Endothelial cell of umbilical vein (primary cell): Measurements from ENCODE around the gene LRRC56.

Source experiments
- CTCF ChIP-seq, 2 donors: IDR thresholded peaks; 1 replicate in 1 of 2; 2 replicates in 1 of 2; pipeline ENCODE4 v1.5.1; 2011; ENCODE audit warnings: low read length in 2 of 2, mild to moderate bottlenecking in 2 of 2, moderate library complexity in 2 of 2, control low read depth in 1 of 2, inconsistent platforms in 1 of 2, low read depth in 1 of 2; ENCODE audit not compliant: insufficient read depth in 1 of 2; ENCODE audit errors: extremely low read depth in 1 of 2
- FOS ChIP-seq: IDR thresholded peaks from 2 replicates; pipeline ENCODE4 v1.6.1; 2011; ENCODE audit warnings: mild to moderate bottlenecking, low read length, moderate library complexity, borderline replicate concordance; ENCODE audit not compliant: insufficient read depth

GRCh38 chr11:504994-505344 lies 32.4 kb upstream of the LRRC56 start:
- TF ChIP-seq CTCF (IDR thresholded peaks at IDR 0.05; ENCODE audit: extremely low read depth in 1 of 2, insufficient read depth in 1 of 2, low read depth in 1 of 2, low read length in 2 of 2) (no peak), FOS (no peak)
